ACC112 (cell line): ENCODE data around the gene GSG1.
"Not testable (repeated sequence)": the region's sequence is repeated elsewhere in the genome, so short reads cannot be mapped to it uniquely, and the experiment has no call there.

Experiments used
- H2AFZ ChIP-seq: fragments of 200-600 bp; sonication (generic); one replicate; pipeline ENCODE4 v1.6.0; 2017; ENCODE audit warnings: antibody characterized with exemption, low read length; ENCODE audit not compliant: unreplicated experiment
- H3K27ac ChIP-seq: fragments of 200-600 bp; sonication (generic); 2 replicates; pipeline ENCODE4 v1.5.1; 2014; ENCODE audit warnings: low read depth, mild to moderate bottlenecking, antibody characterized with exemption, low read length, moderate library complexity
- H3K27me3 ChIP-seq: fragments of 200-600 bp; sonication (generic); 2 replicates; pipeline ENCODE4 v1.6.1; 2014; ENCODE audit warnings: mild to moderate bottlenecking, antibody characterized with exemption, low read length, moderate library complexity, mixed read lengths; ENCODE audit not compliant: insufficient read depth
- H3K36me3 ChIP-seq: fragments of 200-600 bp; sonication (generic); 2 replicates; pipeline ENCODE4 v1.6.1; 2016; ENCODE audit warnings: mild to moderate bottlenecking, antibody characterized with exemption, low read length, moderate library complexity, mixed read lengths; ENCODE audit not compliant: insufficient read depth
- H3K4me1 ChIP-seq: fragments of 200-600 bp; sonication (generic); one replicate; pipeline ENCODE4 v1.6.1; 2016; ENCODE audit warnings: low read length, mixed read lengths; ENCODE audit not compliant: insufficient read depth, unreplicated experiment, control insufficient read depth
- H3K4me3 ChIP-seq: fragments of 200-600 bp; sonication (generic); 2 replicates; pipeline ENCODE4 v1.5.1; 2014; ENCODE audit warnings: mild to moderate bottlenecking, low read depth, low read length
- H3K79me2 ChIP-seq: fragments of 200-600 bp; sonication (generic); one replicate; pipeline ENCODE4 v1.6.0; 2016; ENCODE audit warnings: low read length; ENCODE audit not compliant: control insufficient read depth, unreplicated experiment, insufficient read depth

Gene GSG1

GRCh38 chr12:13093191-13093847 is 10.1 kb downstream of the GSG1 start:
- Histone ChIP-seq H2AFZ (peak overlapping the region; percentile 45), H3K27ac (peak overlapping the region; percentile 80), H3K4me3 (peak overlapping the region; percentile 46)

GRCh38 chr12:13091832-13092231 is 11.6 kb downstream of the GSG1 start:
- Histone ChIP-seq H3K27ac (no peak overlapping the region), H3K27me3 (no peaks in the 10 kb centered on the region), H3K4me1 (peaks cover 40% of the 10 kb centered on the region), H3K4me3 (no peak overlapping the region), H2AFZ (no peak overlapping the region), H3K36me3 (no peaks in the 10 kb centered on the region), H3K79me2 (no peaks in the 10 kb centered on the region)

More at GRCh38 chr12:13093191-13093847, 10.1 kb downstream of the GSG1 start:
- H3K36me3 ChIP-seq = no peaks in the 10 kb centered on the region
- H3K27me3 ChIP-seq = no peaks in the 10 kb centered on the region
- peaks cover 40% of the 10 kb centered on the region for H3K4me1 ChIP-seq
- H3K79me2 ChIP-seq = no peaks in the 10 kb centered on the region

- Histone ChIP-seq H3K27ac (no peak overlapping the region), H3K4me3 (no peak overlapping the region), H2AFZ (no peak overlapping the region), H3K36me3 (peaks cover 3% of the 10 kb centered on the region; the same call in 1 of the 2 replicates), H3K27me3 (no peaks in the 10 kb centered on the region), H3K4me1 (peaks cover 33% of the 10 kb centered on the region), H3K79me2 (no peaks in the 10 kb centered on the region)
Observed at GRCh38 chr12:13090054-13090453, 13.4 kb downstream of the GSG1 start.

GRCh38 chr12:13088496-13088895 is 15.0 kb downstream of the GSG1 start:
- H3K27ac ChIP-seq = no peak overlapping the region
- no peak overlapping the region for H3K4me3 ChIP-seq
- peaks cover 10% of the 10 kb centered on the region; the same call in 1 of the 2 replicates for H3K36me3 ChIP-seq
- H3K79me2 ChIP-seq = no peaks in the 10 kb centered on the region
- peaks cover 18% of the 10 kb centered on the region for H3K4me1 ChIP-seq
- no peak overlapping the region for H2AFZ ChIP-seq
- no peaks in the 10 kb centered on the region for H3K27me3 ChIP-seq

- peaks cover 11% of the 10 kb centered on the region for H3K4me1 ChIP-seq
- no peaks in the 10 kb centered on the region for H3K27me3 ChIP-seq
- H3K36me3 ChIP-seq = peaks cover 10% of the 10 kb centered on the region; the same call in 1 of the 2 replicates
- no peak overlapping the region for H2AFZ ChIP-seq
- H3K79me2 ChIP-seq = no peaks in the 10 kb centered on the region
- no peak overlapping the region for H3K27ac ChIP-seq
- no peak overlapping the region for H3K4me3 ChIP-seq
Observed at GRCh38 chr12:13087766-13088165, 15.7 kb downstream of the GSG1 start.

- no peaks in the 10 kb centered on the region for H3K27me3 ChIP-seq
- H3K27ac ChIP-seq = no peak overlapping the region
- no peaks in the 10 kb centered on the region for H3K79me2 ChIP-seq
- no peak overlapping the region for H2AFZ ChIP-seq
- H3K36me3 ChIP-seq = peaks cover 10% of the 10 kb centered on the region; the same call in 1 of the 2 replicates
- H3K4me3 ChIP-seq = no peak overlapping the region
- no peaks in the 10 kb centered on the region for H3K4me1 ChIP-seq
Observed at GRCh38 chr12:13085968-13086686, 17.3 kb downstream of the GSG1 start.

GRCh38 chr12:13084898-13085640 is 18.4 kb downstream of the GSG1 start:
- H3K4me3 ChIP-seq = no peak overlapping the region
- H3K4me1 ChIP-seq = no peaks in the 10 kb centered on the region
- H3K79me2 ChIP-seq = no peaks in the 10 kb centered on the region
- H3K27me3 ChIP-seq = no peaks in the 10 kb centered on the region
- no peak overlapping the region for H3K27ac ChIP-seq
- no peak overlapping the region for H2AFZ ChIP-seq
- H3K36me3 ChIP-seq = peaks cover 10% of the 10 kb centered on the region; the same call in 1 of the 2 replicates

GRCh38 chr12:13083638-13084037 is 19.8 kb downstream of the GSG1 start:
- H3K79me2 ChIP-seq, H2AFZ ChIP-seq, H3K27ac ChIP-seq, H3K4me3 ChIP-seq, H3K4me1 ChIP-seq, H3K27me3 ChIP-seq: not testable (repeated sequence)
- peaks cover 14% of the 10 kb centered on the region; the same call in 1 of the 2 replicates for H3K36me3 ChIP-seq

GRCh38 chr12:13082861-13083260 is 20.6 kb downstream of the GSG1 start:
- Histone ChIP-seq H3K79me2 (no peaks in the 10 kb centered on the region), H3K27me3 (no peaks in the 10 kb centered on the region), H3K36me3 (peaks cover 14% of the 10 kb centered on the region; the same call in 1 of the 2 replicates), H3K4me1 (no peaks in the 10 kb centered on the region), H3K4me3 (no peak overlapping the region), H3K27ac (no peak overlapping the region), H2AFZ (no peak overlapping the region)

GRCh38 chr12:13080266-13080665 is 23.2 kb downstream of the GSG1 start:
- H2AFZ ChIP-seq = no peak overlapping the region
- no peaks in the 10 kb centered on the region for H3K79me2 ChIP-seq
- no peak overlapping the region for H3K4me3 ChIP-seq
- H3K27me3 ChIP-seq = no peaks in the 10 kb centered on the region
- no peaks in the 10 kb centered on the region for H3K4me1 ChIP-seq
- no peak overlapping the region for H3K27ac ChIP-seq
- peaks cover 19% of the 10 kb centered on the region; the same call in 1 of the 2 replicates for H3K36me3 ChIP-seq
